Stimulated activated memory B cell treated with anti-CD40 and anti-IgM and Interleukin-4, amounts not matched to agents 10 μg/mL and 1 μg/mL and 100 μg/mL, for 72 hours (primary cell): ENCODE measurements around the gene ZNF431.

Experiments used
- ATAC-seq: fragments of 150-1000 bp; cut with Tn5 transposase; 2 replicates; pipeline ENCODE4 v1.10.0; 2021
- H3K27ac Mint-ChIP-seq: one replicate; pipeline ENCODE4 v1.8.0; 2022; ENCODE audit warnings: mild to moderate bottlenecking, mixed read lengths
- H3K27me3 Mint-ChIP-seq: one replicate; pipeline ENCODE4 v1.8.0; 2022; ENCODE audit warnings: mixed read lengths
- H3K36me3 Mint-ChIP-seq: one replicate; pipeline ENCODE4 v1.8.0; 2022; ENCODE audit warnings: mixed read lengths
- H3K4me1 Mint-ChIP-seq: one replicate; pipeline ENCODE4 v1.8.0; 2022; ENCODE audit warnings: mixed read lengths
- H3K4me3 Mint-ChIP-seq: one replicate; pipeline ENCODE4 v1.8.0; 2022; ENCODE audit warnings: mild to moderate bottlenecking, moderate library complexity, mixed read lengths
- H3K9me3 Mint-ChIP-seq: one replicate; pipeline ENCODE4 v1.8.0; 2022; ENCODE audit warnings: mixed read lengths

The ZNF431 gene

GRCh38 chr19:21141787-21142464 is at the start of gene ZNF431:
ZNF431 (plus strand) TSS chr19:21142040; CDS start chr19:21142184, 144 bp downstream.
- no peaks in the 10 kb centered on the region for H3K9me3 Mint-ChIP-seq
- H3K4me3 Mint-ChIP-seq = peak within 1 kb of the TSS; percentile 92
- H3K36me3 Mint-ChIP-seq = peaks cover 37% of the 10 kb centered on the region
- ATAC-seq = peak; percentile 100
- H3K27ac Mint-ChIP-seq = peak within 1 kb of the TSS; percentile 96
- no peaks in the 10 kb centered on the region for H3K27me3 Mint-ChIP-seq
- peaks cover 30% of the 10 kb centered on the region for H3K4me1 Mint-ChIP-seq

- Mint-ChIP-seq H3K27me3 (no peaks in the 10 kb centered on the region), H3K4me1 (no peaks in the 10 kb centered on the region), H3K4me3 (no peak overlapping the region), H3K36me3 (peaks cover 25% of the 10 kb centered on the region), H3K9me3 (no peaks in the 10 kb centered on the region), H3K27ac (no peak overlapping the region)
- no peak for ATAC-seq
These were observed 49.7 kb upstream of the ZNF431 start for GRCh38 chr19:21092109-21092508.

GRCh38 chr19:21094347-21095025 is 47.4 kb upstream of the ZNF431 start:
- no peak overlapping the region for H3K4me3 Mint-ChIP-seq
- H3K36me3 Mint-ChIP-seq = peaks cover 36% of the 10 kb centered on the region
- H3K9me3 Mint-ChIP-seq = no peaks in the 10 kb centered on the region
- H3K27me3 Mint-ChIP-seq = no peaks in the 10 kb centered on the region
- no peak overlapping the region for H3K27ac Mint-ChIP-seq
- no peak for ATAC-seq
- no peaks in the 10 kb centered on the region for H3K4me1 Mint-ChIP-seq

GRCh38 chr19:21098291-21098690 is 43.5 kb upstream of the ZNF431 start:
- Mint-ChIP-seq H3K27me3 (no peaks in the 10 kb centered on the region), H3K4me1 (no peaks in the 10 kb centered on the region), H3K4me3 (no peak overlapping the region), H3K27ac (no peak overlapping the region), H3K36me3 (peaks cover 36% of the 10 kb centered on the region), H3K9me3 (no peaks in the 10 kb centered on the region)
- ATAC-seq = no peak

- Mint-ChIP-seq H3K36me3 (peaks cover 30% of the 10 kb centered on the region), H3K4me1 (no peaks in the 10 kb centered on the region), H3K9me3 (no peaks in the 10 kb centered on the region), H3K27me3 (no peaks in the 10 kb centered on the region), H3K27ac (no peak overlapping the region), H3K4me3 (no peak overlapping the region)
- no peak for ATAC-seq
These were observed 40.2 kb upstream of the ZNF431 start for GRCh38 chr19:21101521-21102242.

GRCh38 chr19:21109116-21109515 is 32.7 kb upstream of the ZNF431 start:
- ATAC-seq = no peak
- peaks cover 79% of the 10 kb centered on the region for H3K36me3 Mint-ChIP-seq
- H3K27me3 Mint-ChIP-seq = no peaks in the 10 kb centered on the region
- no peak overlapping the region for H3K27ac Mint-ChIP-seq
- no peak overlapping the region for H3K4me3 Mint-ChIP-seq
- peaks cover 10% of the 10 kb centered on the region for H3K9me3 Mint-ChIP-seq
- no peaks in the 10 kb centered on the region for H3K4me1 Mint-ChIP-seq

- H3K9me3 Mint-ChIP-seq = peaks cover 17% of the 10 kb centered on the region
- no peak overlapping the region for H3K27ac Mint-ChIP-seq
- no peak for ATAC-seq
- H3K27me3 Mint-ChIP-seq = no peaks in the 10 kb centered on the region
- no peaks in the 10 kb centered on the region for H3K4me1 Mint-ChIP-seq
- H3K4me3 Mint-ChIP-seq = no peak overlapping the region
- peaks cover 88% of the 10 kb centered on the region for H3K36me3 Mint-ChIP-seq
These were observed 31.7 kb upstream of the ZNF431 start for GRCh38 chr19:21110183-21110582.

GRCh38 chr19:21115430-21115829 is 26.4 kb upstream of the ZNF431 start:
- Mint-ChIP-seq H3K36me3 (peaks cover 82% of the 10 kb centered on the region), H3K27me3 (no peaks in the 10 kb centered on the region)
- ATAC-seq = no peak

GRCh38 chr19:21117041-21117907 is 24.6 kb upstream of the ZNF431 start:
- Mint-ChIP-seq H3K9me3 (peaks cover 20% of the 10 kb centered on the region), H3K27me3 (no peaks in the 10 kb centered on the region), H3K4me1 (no peaks in the 10 kb centered on the region), H3K36me3 (peaks cover 64% of the 10 kb centered on the region), H3K4me3 (no peak overlapping the region), H3K27ac (no peak overlapping the region)
- no peak for ATAC-seq

More at GRCh38 chr19:21115430-21115829, 26.4 kb upstream of the ZNF431 start:
- Mint-ChIP-seq H3K27ac (no peak overlapping the region), H3K9me3 (peaks cover 20% of the 10 kb centered on the region), H3K4me1 (no peaks in the 10 kb centered on the region), H3K4me3 (no peak overlapping the region)

GRCh38 chr19:21126078-21126477 is 15.8 kb upstream of the ZNF431 start:
- no peak for ATAC-seq
- no peak overlapping the region for H3K4me3 Mint-ChIP-seq
- H3K4me1 Mint-ChIP-seq = no peaks in the 10 kb centered on the region
- no peak overlapping the region for H3K27ac Mint-ChIP-seq
- no peaks in the 10 kb centered on the region for H3K27me3 Mint-ChIP-seq
- peaks cover 18% of the 10 kb centered on the region for H3K9me3 Mint-ChIP-seq
- peaks cover 18% of the 10 kb centered on the region for H3K36me3 Mint-ChIP-seq

- Mint-ChIP-seq H3K4me1 (no peaks in the 10 kb centered on the region), H3K36me3 (peaks cover 18% of the 10 kb centered on the region), H3K27me3 (no peaks in the 10 kb centered on the region), H3K9me3 (peaks cover 18% of the 10 kb centered on the region), H3K4me3 (no peak overlapping the region), H3K27ac (no peak overlapping the region)
- ATAC-seq = no peak
These were observed 14.8 kb upstream of the ZNF431 start for GRCh38 chr19:21127001-21127400.

GRCh38 chr19:21127898-21128297 is 13.9 kb upstream of the ZNF431 start:
- no peak for ATAC-seq
- Mint-ChIP-seq H3K27me3 (no peaks in the 10 kb centered on the region), H3K9me3 (peaks cover 18% of the 10 kb centered on the region), H3K4me3 (no peak overlapping the region), H3K27ac (no peak overlapping the region), H3K4me1 (no peaks in the 10 kb centered on the region), H3K36me3 (peaks cover 18% of the 10 kb centered on the region)

- Mint-ChIP-seq H3K27me3 (peaks cover 6% of the 10 kb centered on the region), H3K9me3 (peaks cover 20% of the 10 kb centered on the region), H3K27ac (no peak overlapping the region), H3K4me3 (no peak overlapping the region), H3K36me3 (peaks cover 18% of the 10 kb centered on the region), H3K4me1 (no peaks in the 10 kb centered on the region)
- ATAC-seq = no peak
These were observed 12.7 kb upstream of the ZNF431 start for GRCh38 chr19:21128901-21129698.

- H3K27me3 Mint-ChIP-seq = peaks cover 13% of the 10 kb centered on the region
- H3K9me3 Mint-ChIP-seq = peaks cover 23% of the 10 kb centered on the region
- H3K36me3 Mint-ChIP-seq = peaks cover 17% of the 10 kb centered on the region
- no peaks in the 10 kb centered on the region for H3K4me1 Mint-ChIP-seq
- no peak for ATAC-seq
- no peak overlapping the region for H3K4me3 Mint-ChIP-seq
- no peak overlapping the region for H3K27ac Mint-ChIP-seq
These were observed 11.6 kb upstream of the ZNF431 start for GRCh38 chr19:21130097-21130775.
